Measurements from ENCODE around the gene HOXC13. TPM values are rescaled to one million over a fixed set of nuclear protein-coding genes. Genes with fewer than 3 reads are reported as not detected.

The HOXC13 gene
- total RNA-seq, 1 donor from 2014 or later, result not detected

DNA sequence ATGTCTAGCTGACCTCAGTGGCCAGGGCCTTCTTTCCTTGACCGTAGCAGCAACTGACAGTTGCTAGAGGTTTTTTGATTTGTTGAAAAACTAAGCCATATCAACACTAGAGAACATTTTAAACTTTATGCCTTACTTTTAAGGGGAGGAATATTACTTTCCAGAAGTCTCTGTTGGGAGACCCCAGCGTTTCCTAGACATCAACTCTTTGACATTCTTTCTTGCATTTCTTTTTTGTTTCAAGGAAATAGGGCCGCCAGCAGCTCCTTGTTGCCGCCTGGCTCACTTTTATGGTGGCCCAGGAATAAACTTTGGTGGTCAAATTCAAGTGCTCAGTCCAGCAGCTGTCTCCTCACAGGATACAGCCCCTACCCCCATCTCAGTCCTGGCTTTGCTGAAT is 31.8 kb downstream of the HOXC13 start:
- no peak for DNase-seq

GRCh38 chr12:53971129-53971528 is 32.5 kb downstream of the HOXC13 start:
- no peak for DNase-seq

GRCh38 chr12:53971686-53972085 is 33.1 kb downstream of the HOXC13 start:
- DNase-seq, result no peak

- no peak for DNase-seq
Measured at GRCh38 chr12:53972152-53972702, 33.6 kb downstream of the HOXC13 start.

DNA sequence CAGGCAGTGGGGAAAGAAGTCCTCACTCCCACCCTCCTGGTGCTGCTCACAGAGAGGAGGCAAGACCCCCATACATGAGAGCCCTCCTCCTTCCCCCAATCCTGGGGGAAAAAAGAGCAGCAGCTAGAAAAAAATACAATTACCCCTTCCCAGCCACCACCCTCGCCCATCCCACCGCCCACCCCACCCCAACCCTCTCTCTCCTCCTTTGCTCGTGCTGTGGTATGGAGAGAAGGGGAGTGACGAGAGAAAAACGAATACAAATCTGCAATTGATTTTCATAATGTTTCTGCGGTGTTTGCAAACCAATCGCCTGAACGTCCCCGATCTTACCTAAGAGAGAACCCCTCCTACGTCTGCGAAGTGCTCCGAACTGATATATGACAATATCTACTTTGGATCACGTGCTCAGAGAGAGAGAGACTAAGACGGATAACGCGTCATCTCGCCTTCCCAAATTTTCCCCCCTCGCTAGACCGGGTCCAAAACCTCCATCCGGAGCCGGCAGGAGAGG is 34.1 kb downstream of the HOXC13 start, which contains the start of gene HOXC11:
Gene HOXC11, plus strand, starts transcription at position 405 of the 514 bp plus-strand sequence. CDS start 116 bp downstream, outside the sequence.
- DNase-seq, result no peak

- DNase-seq, result no peak
Measured at GRCh38 chr12:53973236-53974042, 34.8 kb downstream of the HOXC13 start.

GRCh38 chr12:53974084-53975063 is 35.7 kb downstream of the HOXC13 start, which contains the start of gene HOTAIR:
TSS of gene HOTAIR (minus strand) at chr12:53974954.
- DNase-seq, result no peak

- no peak for DNase-seq
Measured at GRCh38 chr12:53975064-53975471, 36.4 kb downstream of the HOXC13 start.

GRCh38 chr12:53975479-53976152 is 37.0 kb downstream of the HOXC13 start:
- no peak for DNase-seq

GRCh38 chr12:53976172-53976822 is 37.7 kb downstream of the HOXC13 start:
- peak; percentile 30 for DNase-seq

- no peak for DNase-seq
Measured at GRCh38 chr12:53976823-53977595, 38.4 kb downstream of the HOXC13 start.

- DNase-seq, result no peak
Measured at GRCh38 chr12:53977596-53978445, 39.2 kb downstream of the HOXC13 start.

GRCh38 chr12:53978477-53979356 is 40.1 kb downstream of the HOXC13 start:
- DNase-seq, result no peak

GRCh38 chr12:53980104-53980801 is 41.6 kb downstream of the HOXC13 start:
- no peak for DNase-seq

- DNase-seq, result no peak
Measured at GRCh38 chr12:53980802-53981496, 42.3 kb downstream of the HOXC13 start.

DNA sequence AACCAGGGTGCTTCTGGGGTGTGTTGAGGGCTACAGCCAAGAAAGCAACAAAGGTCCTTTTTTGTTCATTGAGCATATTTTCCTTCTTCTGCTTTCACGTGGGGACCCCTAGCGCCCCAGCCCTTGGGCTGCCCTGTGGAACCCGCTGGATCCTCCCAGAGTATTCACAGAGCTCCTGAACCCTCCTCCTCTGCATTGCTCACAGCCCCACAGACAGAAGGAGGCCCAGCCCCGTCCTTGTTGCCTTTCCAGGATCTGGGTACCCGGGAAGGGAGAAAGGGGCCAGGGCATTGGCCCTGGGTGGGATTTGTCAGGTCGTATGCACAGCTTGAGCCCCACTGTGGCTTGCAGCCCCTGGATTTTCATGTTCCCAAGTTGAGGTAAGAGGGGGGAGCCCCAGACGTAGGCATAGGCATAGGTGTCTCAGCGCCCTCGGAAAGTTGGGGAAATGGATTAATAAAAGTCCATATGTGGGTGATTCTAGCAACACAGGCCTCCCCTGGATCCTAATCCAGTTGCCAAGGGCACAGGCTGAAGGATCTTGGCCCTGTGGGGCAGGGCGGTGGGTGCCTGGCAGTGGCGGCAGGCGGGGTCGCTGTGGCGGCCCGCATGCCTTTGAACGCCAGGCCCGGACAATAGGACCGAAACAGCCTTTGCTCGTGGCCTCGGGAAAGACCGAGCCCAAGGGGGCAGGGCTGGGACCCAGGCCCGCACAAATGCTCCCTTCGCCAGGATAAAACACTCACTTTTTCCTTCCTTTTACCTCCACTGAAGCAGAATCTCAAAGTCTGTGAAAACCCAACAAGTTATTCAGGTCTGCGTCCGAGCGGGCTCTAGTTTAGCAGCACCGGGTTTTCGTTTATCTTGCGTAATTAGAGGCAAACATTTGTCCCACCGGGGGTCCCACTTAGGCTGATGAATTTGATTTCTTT is 43.3 kb downstream of the HOXC13 start:
- no peak for DNase-seq

Data from tongue (tissue), 2 donors.